T-helper 2 cell treated with Interferon-gamma antibody and Interleukin-4, amounts not matched to agents 5 μg/mL and 100 μg/mL, for 36 hours (primary cell): ENCODE data around the gene TPRG1L.

Experiments
- DNase-seq: peaks from one replicate; pipeline ENCODE4 v3.0.0; 2021; ENCODE audit warnings: low spot score
- H3K27ac Mint-ChIP-seq: one replicate; pipeline ENCODE4 v1.8.0; 2021; ENCODE audit warnings: mild to moderate bottlenecking, mixed read lengths
- H3K27me3 Mint-ChIP-seq: one replicate; pipeline ENCODE4 v1.8.0; 2021; ENCODE audit warnings: low read depth, mixed read lengths
- H3K36me3 Mint-ChIP-seq: one replicate; pipeline ENCODE4 v1.8.0; 2021; ENCODE audit warnings: low read depth, mixed read lengths
- H3K4me1 Mint-ChIP-seq: one replicate; pipeline ENCODE4 v1.8.0; 2021; ENCODE audit warnings: low read depth, mixed read lengths
- H3K4me3 Mint-ChIP-seq: one replicate; pipeline ENCODE4 v1.8.0; 2022; ENCODE audit warnings: mild to moderate bottlenecking, moderate library complexity, mixed read lengths
- H3K9me3 Mint-ChIP-seq: one replicate; pipeline ENCODE4 v1.8.0; 2021; ENCODE audit warnings: mixed read lengths

The TPRG1L gene

GRCh38 chr1:3598522-3599285, 26.1 kb upstream of the TPRG1L start:
- H3K4me1 Mint-ChIP-seq: peaks cover 9% of the 10 kb centered on the region
- H3K36me3 Mint-ChIP-seq: no peaks in the 10 kb centered on the region
- no peak overlapping the region for H3K4me3 Mint-ChIP-seq
- no peaks in the 10 kb centered on the region for H3K9me3 Mint-ChIP-seq
- H3K27ac Mint-ChIP-seq: no peak overlapping the region
- no peak for DNase-seq
- peaks cover 4% of the 10 kb centered on the region for H3K27me3 Mint-ChIP-seq

GRCh38 chr1:3599286-3599811, 25.5 kb upstream of the TPRG1L start:
- Mint-ChIP-seq H3K9me3 (no peaks in the 10 kb centered on the region), H3K27ac (no peak overlapping the region), H3K36me3 (no peaks in the 10 kb centered on the region), H3K4me1 (peaks cover 9% of the 10 kb centered on the region), H3K27me3 (peaks cover 4% of the 10 kb centered on the region), H3K4me3 (no peak overlapping the region)
- no peak for DNase-seq

GRCh38 chr1:3599816-3600215, 25.0 kb upstream of the TPRG1L start:
- H3K4me3 Mint-ChIP-seq: no peak overlapping the region
- no peak for DNase-seq

GRCh38 chr1:3600354-3600753, 24.5 kb upstream of the TPRG1L start:
- peaks cover 9% of the 10 kb centered on the region for H3K4me1 Mint-ChIP-seq
- no peak overlapping the region for H3K4me3 Mint-ChIP-seq
- H3K27ac Mint-ChIP-seq: no peak overlapping the region
- peaks cover 4% of the 10 kb centered on the region for H3K27me3 Mint-ChIP-seq
- DNase-seq: no peak
- H3K36me3 Mint-ChIP-seq: no peaks in the 10 kb centered on the region
- H3K9me3 Mint-ChIP-seq: no peaks in the 10 kb centered on the region

More at GRCh38 chr1:3599816-3600215, 25.0 kb upstream of the TPRG1L start:
- Mint-ChIP-seq H3K36me3 (no peaks in the 10 kb centered on the region), H3K27ac (no peak overlapping the region), H3K9me3 (no peaks in the 10 kb centered on the region), H3K27me3 (peaks cover 4% of the 10 kb centered on the region), H3K4me1 (peaks cover 9% of the 10 kb centered on the region)

- DNase-seq: no peak
- peaks cover 4% of the 10 kb centered on the region for H3K27me3 Mint-ChIP-seq
- H3K9me3 Mint-ChIP-seq: no peaks in the 10 kb centered on the region
- H3K27ac Mint-ChIP-seq: no peak overlapping the region
- H3K4me1 Mint-ChIP-seq: peaks cover 9% of the 10 kb centered on the region
- H3K4me3 Mint-ChIP-seq: no peak overlapping the region
- H3K36me3 Mint-ChIP-seq: no peaks in the 10 kb centered on the region
Observed at GRCh38 chr1:3601743-3602142, 23.1 kb upstream of the TPRG1L start.

GRCh38 chr1:3602375-3602774, 22.4 kb upstream of the TPRG1L start:
- no peak for DNase-seq
- Mint-ChIP-seq H3K36me3 (no peaks in the 10 kb centered on the region), H3K9me3 (no peaks in the 10 kb centered on the region), H3K4me3 (no peak overlapping the region), H3K4me1 (peaks cover 6% of the 10 kb centered on the region), H3K27ac (no peak overlapping the region), H3K27me3 (peaks cover 4% of the 10 kb centered on the region)

- Mint-ChIP-seq H3K27ac (no peak overlapping the region), H3K4me1 (no peaks in the 10 kb centered on the region), H3K36me3 (no peaks in the 10 kb centered on the region), H3K27me3 (peaks cover 1% of the 10 kb centered on the region), H3K9me3 (no peaks in the 10 kb centered on the region), H3K4me3 (no peak overlapping the region)
- no peak for DNase-seq
Observed at GRCh38 chr1:3603156-3603555, 21.7 kb upstream of the TPRG1L start.

- Mint-ChIP-seq H3K27me3 (peaks cover 1% of the 10 kb centered on the region), H3K27ac (no peak overlapping the region), H3K9me3 (no peaks in the 10 kb centered on the region), H3K4me3 (no peak overlapping the region), H3K36me3 (no peaks in the 10 kb centered on the region), H3K4me1 (no peaks in the 10 kb centered on the region)
- DNase-seq: no peak
Observed at GRCh38 chr1:3603571-3604467, 21.0 kb upstream of the TPRG1L start.

GRCh38 chr1:3604468-3604974, 20.3 kb upstream of the TPRG1L start:
- Mint-ChIP-seq H3K27ac (no peak overlapping the region), H3K4me3 (no peak overlapping the region), H3K27me3 (peaks cover 4% of the 10 kb centered on the region), H3K4me1 (no peaks in the 10 kb centered on the region), H3K9me3 (no peaks in the 10 kb centered on the region), H3K36me3 (no peaks in the 10 kb centered on the region)
- DNase-seq: no peak

- no peaks in the 10 kb centered on the region for H3K4me1 Mint-ChIP-seq
- H3K27me3 Mint-ChIP-seq: peaks cover 4% of the 10 kb centered on the region
- no peaks in the 10 kb centered on the region for H3K9me3 Mint-ChIP-seq
- H3K4me3 Mint-ChIP-seq: no peak overlapping the region
- no peaks in the 10 kb centered on the region for H3K36me3 Mint-ChIP-seq
- H3K27ac Mint-ChIP-seq: no peak overlapping the region
- DNase-seq: no peak
Observed at GRCh38 chr1:3604997-3605823, 19.6 kb upstream of the TPRG1L start.

GRCh38 chr1:3606779-3607702, 17.8 kb upstream of the TPRG1L start:
- Mint-ChIP-seq H3K27ac (no peak overlapping the region), H3K4me1 (no peaks in the 10 kb centered on the region), H3K4me3 (no peak overlapping the region), H3K27me3 (peaks cover 12% of the 10 kb centered on the region), H3K36me3 (no peaks in the 10 kb centered on the region), H3K9me3 (no peaks in the 10 kb centered on the region)
- no peak for DNase-seq

GRCh38 chr1:3607703-3608065, 17.1 kb upstream of the TPRG1L start:
- Mint-ChIP-seq H3K27ac (no peak overlapping the region), H3K36me3 (no peaks in the 10 kb centered on the region), H3K4me3 (no peak overlapping the region), H3K27me3 (peaks cover 16% of the 10 kb centered on the region), H3K4me1 (no peaks in the 10 kb centered on the region), H3K9me3 (no peaks in the 10 kb centered on the region)
- DNase-seq: no peak

- H3K4me1 Mint-ChIP-seq: no peaks in the 10 kb centered on the region
- H3K27ac Mint-ChIP-seq: no peak overlapping the region
- H3K27me3 Mint-ChIP-seq: peaks cover 16% of the 10 kb centered on the region
Observed at GRCh38 chr1:3608154-3608553, 16.7 kb upstream of the TPRG1L start.

More at GRCh38 chr1:3608154-3608553, 16.7 kb upstream of the TPRG1L start:
- Mint-ChIP-seq H3K9me3 (no peaks in the 10 kb centered on the region), H3K4me3 (no peak overlapping the region), H3K36me3 (no peaks in the 10 kb centered on the region)
- DNase-seq: no peak
